ENCODE data around the gene KRT10.

The KRT10 gene

DNA sequence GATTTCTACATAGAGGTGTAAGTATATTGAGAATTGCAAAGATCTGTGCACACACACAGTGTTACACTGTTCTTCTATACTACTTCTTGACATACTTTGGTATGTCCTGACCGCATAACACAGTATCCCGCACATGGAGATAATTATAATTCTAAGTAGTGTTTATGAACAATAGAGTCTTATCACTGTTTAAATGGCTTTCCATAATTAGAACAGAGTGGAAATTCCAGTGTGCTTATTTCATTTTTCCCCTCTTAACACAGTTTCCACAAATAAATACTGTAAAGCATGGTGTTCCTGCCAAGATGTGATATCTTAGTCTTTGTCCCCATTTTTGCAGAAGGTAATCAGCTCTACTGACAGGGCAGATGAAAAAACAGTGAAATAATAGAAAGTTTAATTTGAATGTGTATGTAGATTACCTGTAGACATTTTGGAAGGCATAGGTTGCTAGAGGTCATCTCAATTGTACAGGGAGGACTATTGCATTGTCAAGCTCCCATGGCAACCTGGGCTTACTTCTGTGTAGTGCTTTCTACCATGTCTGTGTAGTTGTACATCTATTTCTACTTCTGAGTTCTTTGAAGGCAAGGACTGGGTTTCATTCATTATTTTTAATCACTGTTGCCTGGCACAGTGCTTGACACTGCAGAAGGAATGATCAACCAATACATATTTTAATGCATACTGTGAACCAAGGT, 12.5 kb downstream of the KRT10 start:
- no peak for DNase-seq

DNA sequence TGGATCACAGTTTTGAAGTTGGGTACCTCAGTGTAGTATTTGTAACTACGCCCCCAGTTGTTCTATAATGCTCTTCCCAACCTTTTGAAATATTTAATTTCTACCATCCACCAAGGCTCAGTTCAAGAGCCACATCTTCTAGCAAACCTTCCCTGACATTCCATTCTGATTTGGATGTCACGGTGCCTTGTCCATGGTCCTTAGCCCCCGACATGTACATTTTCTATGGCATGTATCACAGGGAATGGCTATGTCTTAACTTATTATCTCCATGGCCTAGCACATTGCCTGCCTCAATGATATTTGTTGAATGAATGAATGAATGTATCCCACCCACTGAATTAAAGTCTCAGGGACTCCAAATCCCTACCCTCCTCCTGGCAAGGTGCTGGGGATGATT, 16.3 kb downstream of the KRT10 start:
- no peak for DNase-seq

DNA sequence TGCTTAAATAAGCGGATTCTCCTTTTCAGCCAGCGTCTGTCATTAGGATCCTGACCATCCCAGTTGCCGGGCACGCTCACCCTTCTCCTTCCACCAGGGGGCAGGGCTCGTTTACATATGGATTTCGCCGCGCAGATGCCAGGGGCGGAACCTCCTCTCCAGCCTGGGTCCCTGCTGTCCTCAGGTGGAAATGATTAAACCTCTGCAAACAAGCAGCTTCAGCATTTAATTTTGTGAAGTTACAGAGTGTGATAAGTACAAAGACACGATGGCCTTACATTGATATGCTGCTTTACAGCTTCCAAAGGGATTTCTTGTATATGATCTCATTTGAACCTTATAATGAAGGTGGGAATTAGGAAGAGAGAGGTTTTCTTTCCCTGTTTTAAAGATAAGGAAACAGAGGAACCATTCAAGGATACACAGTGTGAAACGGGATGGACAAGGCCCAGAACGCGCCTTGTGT, 18.8 kb downstream of the KRT10 start:
- peak in 33 of 51 donors; percentile 0 to 58 (median 17) for DNase-seq

- no peak for DNase-seq
Measured at GRCh38 chr17:40801157-40801556, 21.3 kb downstream of the KRT10 start.

- DNase-seq, result no peak
Measured at GRCh38 chr17:40800381-40800780, 22.0 kb downstream of the KRT10 start.

DNA sequence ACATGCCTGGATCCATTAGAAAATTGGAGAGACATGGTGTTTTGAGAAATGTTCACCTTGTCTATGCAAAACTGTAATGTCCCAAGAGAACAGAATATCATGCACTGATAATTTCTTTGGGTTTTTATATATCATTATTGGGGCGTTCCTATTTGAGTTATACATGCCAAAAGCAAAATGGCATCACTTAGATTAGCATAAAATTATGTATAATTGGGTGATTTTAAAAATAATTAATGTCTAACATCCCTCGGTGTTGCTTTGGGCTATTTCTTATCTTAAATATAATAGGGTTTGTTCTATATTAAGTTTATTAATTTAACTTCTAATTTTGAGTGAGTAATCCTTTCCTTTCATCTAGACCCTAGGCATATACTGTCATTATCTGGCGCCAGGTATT, 22.6 kb downstream of the KRT10 start, which contains the start of gene KRT28:
KRT28 (minus strand) TSS at position 101 of the 400 bp plus-strand sequence; CDS start at position 35, 66 bp downstream.
- no peak for DNase-seq

GRCh38 chr17:40796846-40797245, 25.6 kb downstream of the KRT10 start:
- no peak for DNase-seq

GRCh38 chr17:40795019-40795667, 27.3 kb downstream of the KRT10 start:
- DNase-seq, result no peak

- DNase-seq, result no peak
Measured at GRCh38 chr17:40794466-40794865, 27.9 kb downstream of the KRT10 start.

GRCh38 chr17:40793832-40794231, 28.6 kb downstream of the KRT10 start:
- DNase-seq, result no peak

GRCh38 chr17:40791787-40792436, 30.5 kb downstream of the KRT10 start:
- DNase-seq, result peak in 1 of 51 donors; percentile 1

GRCh38 chr17:40791111-40791510, 31.3 kb downstream of the KRT10 start:
- no peak for DNase-seq

- no peak for DNase-seq
Measured at GRCh38 chr17:40782450-40782849, 40.0 kb downstream of the KRT10 start, which contains the start of gene KRT27. KRT27 (minus strand) TSS chr17:40782550; CDS start chr17:40782493, 57 bp downstream.

DNA sequence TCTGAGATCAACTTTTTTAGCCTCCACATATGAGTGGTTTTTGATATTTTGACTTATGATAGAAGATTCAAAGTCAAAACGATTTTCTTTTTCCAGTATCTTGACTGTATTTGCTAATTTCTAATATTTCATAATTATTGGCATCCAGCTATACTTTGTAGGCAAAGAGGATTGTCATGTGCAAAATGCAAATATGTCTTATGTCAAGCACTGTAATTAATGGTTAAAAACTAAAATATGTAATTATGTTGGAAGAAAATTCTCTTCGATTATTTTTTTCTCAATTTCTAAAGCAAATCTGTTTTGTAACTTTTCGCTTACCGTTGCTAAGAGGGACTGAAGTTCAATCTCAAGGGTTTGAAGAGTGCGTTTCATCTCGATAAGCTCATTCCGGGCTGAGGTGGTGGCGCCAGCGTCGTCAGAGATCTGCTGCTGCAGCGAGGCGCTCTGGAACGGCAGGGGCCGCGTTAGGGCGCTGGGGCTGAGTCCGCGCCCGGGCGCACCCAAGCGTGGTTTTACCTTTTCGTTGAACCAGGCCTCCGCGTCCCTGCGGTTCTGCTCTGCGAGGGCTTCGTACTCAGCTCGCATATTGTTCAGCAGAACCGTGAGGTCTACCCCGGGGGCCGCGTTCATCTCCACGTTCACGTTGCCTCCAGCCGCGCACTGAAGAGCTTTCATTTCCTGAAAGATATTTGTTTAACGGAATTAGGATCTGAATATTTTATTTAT, 43.1 kb downstream of the KRT10 start:
- no peak for DNase-seq

GRCh38 chr17:40778461-40778860, 44.0 kb downstream of the KRT10 start:
- no peak for DNase-seq

DNA sequence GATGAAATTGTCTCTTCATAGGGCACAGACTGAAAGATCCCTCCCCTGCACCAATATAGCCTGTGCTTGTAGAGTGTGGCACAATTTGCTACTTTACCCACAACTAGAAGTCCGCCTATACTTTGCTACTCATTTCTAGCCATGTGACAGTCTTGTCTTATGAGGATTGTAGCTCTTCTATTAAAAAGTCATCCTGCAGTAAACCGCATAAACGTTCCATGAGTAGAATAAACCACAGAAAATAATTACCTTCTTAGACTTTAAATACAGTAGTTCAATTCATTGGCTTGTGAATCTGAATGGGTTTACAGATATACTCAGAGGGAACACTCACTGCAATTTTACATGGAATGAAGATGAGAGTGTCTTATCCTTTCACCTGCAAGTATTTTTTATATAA, 44.4 kb downstream of the KRT10 start:
- no peak for DNase-seq

GRCh38 chr17:40777459-40777858, 45.0 kb downstream of the KRT10 start:
- DNase-seq, result no peak

GRCh38 chr17:40775945-40776344, 46.5 kb downstream of the KRT10 start:
- DNase-seq, result no peak

DNA sequence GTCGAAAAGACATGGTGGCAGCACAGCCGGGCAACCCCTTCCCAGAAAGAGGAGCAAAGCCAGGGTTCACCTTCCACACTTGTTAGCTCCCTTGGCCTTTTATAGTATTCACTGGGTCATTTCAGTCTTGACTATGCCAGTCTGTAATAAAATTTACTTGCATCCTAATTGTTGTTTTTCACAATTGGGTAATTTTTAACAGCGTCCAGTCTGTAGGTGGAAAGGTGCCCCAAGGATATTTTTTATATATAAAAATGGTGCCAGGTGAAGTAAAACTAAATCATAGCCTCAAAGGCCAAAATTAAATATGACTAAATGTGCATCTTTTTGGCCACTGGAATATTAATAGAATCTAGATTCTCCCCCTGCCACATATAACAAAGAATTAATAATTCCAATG, 50.3 kb downstream of the KRT10 start, which contains the start of gene KRT26:
KRT26 (minus strand) TSS at position 101 of the 400 bp plus-strand sequence; CDS start at position 13, 88 bp downstream.
- no peak for DNase-seq

Data from hypothalamus (tissue), 51 donors.